Hepatocyte (in vitro differentiated cells): ENCODE measurements around the gene CFHR2.

Experiments used
- CTCF ChIP-seq: fragments of 200-600 bp; sonication (generic); IDR thresholded peaks from 2 replicates; pipeline ENCODE4 v1.5.1; 2016; ENCODE audit warnings: antibody characterized with exemption, mild to moderate bottlenecking; ENCODE audit not compliant: poor library complexity
- EZH2 ChIP-seq: fragments of 200-600 bp; sonication (generic); IDR thresholded peaks from 2 replicates; pipeline ENCODE4 v1.6.1; 2016; ENCODE audit warnings: antibody characterized with exemption, mild to moderate bottlenecking, borderline replicate concordance
- EZH2phosphoT487 ChIP-seq: fragments of 200-600 bp; sonication (generic); IDR thresholded peaks from one replicate; pipeline ENCODE4 v1.6.1; 2018; ENCODE audit warnings: antibody characterized with exemption, mild to moderate bottlenecking, low read depth, moderate library complexity; ENCODE audit not compliant: unreplicated experiment, severe bottlenecking

GRCh38 chr1:196997423-196997822 is 53.9 kb downstream of the CFHR2 start:
- TF ChIP-seq CTCF: no peak
- TF ChIP-seq EZH2: no peak
- TF ChIP-seq EZH2phosphoT487: no peak
